ENCODE data around the gene PDCL3. TPM values are rescaled to one million over a fixed set of nuclear protein-coding genes. Genes with fewer than 3 reads are reported as not detected.

Gene PDCL3
- total and polyA plus RNA-seq, 2 experiments from 2014 or later: 28.1 to 72.4 TPM

DNA sequence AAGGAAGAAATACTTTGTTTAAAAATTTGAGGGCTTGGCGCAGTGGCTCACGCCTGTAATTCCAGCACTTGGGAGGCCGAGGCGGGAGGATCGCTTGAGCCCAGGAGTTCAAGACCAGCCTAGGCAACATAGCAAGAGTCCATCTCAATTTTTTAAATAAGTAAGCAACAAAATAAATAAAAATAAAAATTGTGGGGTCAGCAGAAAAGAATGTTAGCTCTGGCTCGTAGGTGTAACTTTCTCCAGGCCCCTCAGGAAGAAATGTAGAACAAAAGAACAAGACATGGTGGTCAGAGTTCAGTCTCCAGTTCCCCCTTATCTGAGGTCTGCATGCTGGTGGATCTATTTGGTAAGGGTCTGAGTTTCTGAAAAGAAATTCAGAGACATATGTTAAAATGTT, 20.4 kb upstream of the PDCL3 start:
- Mint-ChIP-seq H3K9me3 (peaks cover 33% of the 10 kb centered on the region), H3K27me3 (ENCODE audit: insufficient read depth, low read depth, poor library complexity) (no peaks in the 10 kb centered on the region), H3K4me3 (no peak overlapping the region), H3K4me1 (peaks cover 2% of the 10 kb centered on the region; the same call in 1 of the 3 replicates), H3K36me3 (ENCODE audit: low read depth) (peaks cover 18% of the 10 kb centered on the region), H3K27ac (no peak overlapping the region)
- no peak overlapping the region for H3K4me3 ChIP-seq
- no peaks in the 10 kb centered on the region for H3F3A ChIP-seq (replicated peaks; ENCODE audit: low read depth)
- H3K79me2 ChIP-seq (replicated peaks; ENCODE audit: insufficient read depth): no peaks in the 10 kb centered on the region
- TF ChIP-seq STAT1 (IDR thresholded peaks at IDR 0.05; ENCODE audit: unreplicated experiment) (no peak), JUNB (IDR thresholded peaks at IDR 0.05; ENCODE audit: unreplicated experiment) (no peak), ETS1 (IDR thresholded peaks at IDR 0.05) (no peak), ZNF331 (CRISPR knock-in tag; IDR thresholded peaks at IDR 0.05; ENCODE audit: low read depth) (no peak), CTCF (conservative IDR thresholded peaks at IDR 0.05; ENCODE audit: low read depth in 2 of 2) (no peak), EZH2phosphoT487 (IDR thresholded peaks at IDR 0.05; ENCODE audit: unreplicated experiment) (no peak), ZNF114 (CRISPR knock-in tag; IDR thresholded peaks at IDR 0.05) (no peak), NANOG (IDR thresholded peaks at IDR 0.05; ENCODE audit: borderline replicate concordance) (no peak), CREB1 (CRISPR knock-in tag; IDR thresholded peaks at IDR 0.05; ENCODE audit: low read depth) (no peak), POLR2AphosphoS5 (IDR thresholded peaks at IDR 0.05; ENCODE audit: low read depth) (no peak), EZH2 (IDR thresholded peaks at IDR 0.05; ENCODE audit: low read depth, unreplicated experiment) (no peak)
- TF ChIP-seq, protein P1, sequence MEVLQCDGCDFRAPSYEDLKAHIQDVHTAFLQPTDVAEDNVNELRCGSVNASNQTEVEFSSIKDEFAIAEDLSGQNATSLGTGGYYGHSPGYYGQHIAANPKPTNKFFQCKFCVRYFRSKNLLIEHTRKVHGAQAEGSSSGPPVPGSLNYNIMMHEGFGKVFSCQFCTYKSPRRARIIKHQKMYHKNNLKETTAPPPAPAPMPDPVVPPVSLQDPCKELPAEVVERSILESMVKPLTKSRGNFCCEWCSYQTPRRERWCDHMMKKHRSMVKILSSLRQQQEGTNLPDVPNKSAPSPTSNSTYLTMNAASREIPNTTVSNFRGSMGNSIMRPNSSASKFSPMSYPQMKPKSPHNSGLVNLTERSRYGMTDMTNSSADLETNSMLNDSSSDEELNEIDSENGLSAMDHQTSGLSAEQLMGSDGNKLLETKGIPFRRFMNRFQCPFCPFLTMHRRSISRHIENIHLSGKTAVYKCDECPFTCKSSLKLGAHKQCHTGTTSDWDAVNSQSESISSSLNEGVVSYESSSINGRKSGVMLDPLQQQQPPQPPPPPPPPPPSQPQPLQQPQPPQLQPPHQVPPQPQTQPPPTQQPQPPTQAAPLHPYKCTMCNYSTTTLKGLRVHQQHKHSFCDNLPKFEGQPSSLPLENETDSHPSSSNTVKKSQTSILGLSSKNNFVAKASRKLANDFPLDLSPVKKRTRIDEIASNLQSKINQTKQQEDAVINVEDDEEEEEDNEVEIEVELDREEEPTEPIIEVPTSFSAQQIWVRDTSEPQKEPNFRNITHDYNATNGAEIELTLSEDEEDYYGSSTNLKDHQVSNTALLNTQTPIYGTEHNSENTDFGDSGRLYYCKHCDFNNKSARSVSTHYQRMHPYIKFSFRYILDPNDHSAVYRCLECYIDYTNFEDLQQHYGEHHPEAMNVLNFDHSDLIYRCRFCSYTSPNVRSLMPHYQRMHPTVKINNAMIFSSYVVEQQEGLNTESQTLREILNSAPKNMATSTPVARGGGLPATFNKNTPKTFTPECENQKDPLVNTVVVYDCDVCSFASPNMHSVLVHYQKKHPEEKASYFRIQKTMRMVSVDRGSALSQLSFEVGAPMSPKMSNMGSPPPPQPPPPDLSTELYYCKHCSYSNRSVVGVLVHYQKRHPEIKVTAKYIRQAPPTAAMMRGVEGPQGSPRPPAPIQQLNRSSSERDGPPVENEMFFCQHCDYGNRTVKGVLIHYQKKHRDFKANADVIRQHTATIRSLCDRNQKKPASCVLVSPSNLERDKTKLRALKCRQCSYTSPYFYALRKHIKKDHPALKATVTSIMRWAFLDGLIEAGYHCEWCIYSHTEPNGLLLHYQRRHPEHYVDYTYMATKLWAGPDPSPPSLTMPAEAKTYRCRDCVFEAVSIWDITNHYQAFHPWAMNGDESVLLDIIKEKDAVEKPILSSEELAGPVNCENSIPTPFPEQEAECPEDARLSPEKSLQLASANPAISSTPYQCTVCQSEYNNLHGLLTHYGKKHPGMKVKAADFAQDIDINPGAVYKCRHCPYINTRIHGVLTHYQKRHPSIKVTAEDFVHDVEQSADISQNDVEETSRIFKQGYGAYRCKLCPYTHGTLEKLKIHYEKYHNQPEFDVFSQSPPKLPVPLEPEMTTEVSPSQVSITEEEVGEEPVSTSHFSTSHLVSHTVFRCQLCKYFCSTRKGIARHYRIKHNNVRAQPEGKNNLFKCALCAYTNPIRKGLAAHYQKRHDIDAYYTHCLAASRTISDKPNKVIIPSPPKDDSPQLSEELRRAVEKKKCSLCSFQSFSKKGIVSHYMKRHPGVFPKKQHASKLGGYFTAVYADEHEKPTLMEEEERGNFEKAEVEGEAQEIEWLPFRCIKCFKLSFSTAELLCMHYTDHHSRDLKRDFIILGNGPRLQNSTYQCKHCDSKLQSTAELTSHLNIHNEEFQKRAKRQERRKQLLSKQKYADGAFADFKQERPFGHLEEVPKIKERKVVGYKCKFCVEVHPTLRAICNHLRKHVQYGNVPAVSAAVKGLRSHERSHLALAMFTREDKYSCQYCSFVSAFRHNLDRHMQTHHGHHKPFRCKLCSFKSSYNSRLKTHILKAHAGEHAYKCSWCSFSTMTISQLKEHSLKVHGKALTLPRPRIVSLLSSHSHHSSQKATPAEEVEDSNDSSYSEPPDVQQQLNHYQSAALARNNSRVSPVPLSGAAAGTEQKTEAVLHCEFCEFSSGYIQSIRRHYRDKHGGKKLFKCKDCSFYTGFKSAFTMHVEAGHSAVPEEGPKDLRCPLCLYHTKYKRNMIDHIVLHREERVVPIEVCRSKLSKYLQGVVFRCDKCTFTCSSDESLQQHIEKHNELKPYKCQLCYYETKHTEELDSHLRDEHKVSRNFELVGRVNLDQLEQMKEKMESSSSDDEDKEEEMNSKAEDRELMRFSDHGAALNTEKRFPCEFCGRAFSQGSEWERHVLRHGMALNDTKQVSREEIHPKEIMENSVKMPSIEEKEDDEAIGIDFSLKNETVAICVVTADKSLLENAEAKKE (CRISPR knock-in tag; IDR thresholded peaks at IDR 0.05): no peak
- TF ChIP-seq, protein P2, sequence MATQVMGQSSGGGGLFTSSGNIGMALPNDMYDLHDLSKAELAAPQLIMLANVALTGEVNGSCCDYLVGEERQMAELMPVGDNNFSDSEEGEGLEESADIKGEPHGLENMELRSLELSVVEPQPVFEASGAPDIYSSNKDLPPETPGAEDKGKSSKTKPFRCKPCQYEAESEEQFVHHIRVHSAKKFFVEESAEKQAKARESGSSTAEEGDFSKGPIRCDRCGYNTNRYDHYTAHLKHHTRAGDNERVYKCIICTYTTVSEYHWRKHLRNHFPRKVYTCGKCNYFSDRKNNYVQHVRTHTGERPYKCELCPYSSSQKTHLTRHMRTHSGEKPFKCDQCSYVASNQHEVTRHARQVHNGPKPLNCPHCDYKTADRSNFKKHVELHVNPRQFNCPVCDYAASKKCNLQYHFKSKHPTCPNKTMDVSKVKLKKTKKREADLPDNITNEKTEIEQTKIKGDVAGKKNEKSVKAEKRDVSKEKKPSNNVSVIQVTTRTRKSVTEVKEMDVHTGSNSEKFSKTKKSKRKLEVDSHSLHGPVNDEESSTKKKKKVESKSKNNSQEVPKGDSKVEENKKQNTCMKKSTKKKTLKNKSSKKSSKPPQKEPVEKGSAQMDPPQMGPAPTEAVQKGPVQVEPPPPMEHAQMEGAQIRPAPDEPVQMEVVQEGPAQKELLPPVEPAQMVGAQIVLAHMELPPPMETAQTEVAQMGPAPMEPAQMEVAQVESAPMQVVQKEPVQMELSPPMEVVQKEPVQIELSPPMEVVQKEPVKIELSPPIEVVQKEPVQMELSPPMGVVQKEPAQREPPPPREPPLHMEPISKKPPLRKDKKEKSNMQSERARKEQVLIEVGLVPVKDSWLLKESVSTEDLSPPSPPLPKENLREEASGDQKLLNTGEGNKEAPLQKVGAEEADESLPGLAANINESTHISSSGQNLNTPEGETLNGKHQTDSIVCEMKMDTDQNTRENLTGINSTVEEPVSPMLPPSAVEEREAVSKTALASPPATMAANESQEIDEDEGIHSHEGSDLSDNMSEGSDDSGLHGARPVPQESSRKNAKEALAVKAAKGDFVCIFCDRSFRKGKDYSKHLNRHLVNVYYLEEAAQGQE (IDR thresholded peaks at IDR 0.05; ENCODE audit: unreplicated experiment): no peak
- no peak overlapping the region for H3K4me2 ChIP-seq
- H3K27ac ChIP-seq (ENCODE audit: low read depth): no peak overlapping the region
- no peaks in the 10 kb centered on the region for H4K20me1 ChIP-seq (replicated peaks; ENCODE audit: insufficient read depth)
- no peak overlapping the region for H2AFZ ChIP-seq
- peaks cover 4% of the 10 kb centered on the region; the same call in 1 of the 2 replicates for H3K4me1 ChIP-seq (ENCODE audit: insufficient read depth)
- H3K9me2 ChIP-seq (ENCODE audit: insufficient read depth): peaks cover 5% of the 10 kb centered on the region; the same call in 1 of the 2 replicates
- DNase-seq (ENCODE audit: low spot score) (no peak), ATAC-seq (no peak)
- H3K36me3 ChIP-seq (ENCODE audit: insufficient read depth): no peaks in the 10 kb centered on the region; the same call in 1 of the 2 replicates
- no peaks in the 10 kb centered on the region for H3K27me3 ChIP-seq (ENCODE audit: insufficient read depth)
